Fibroblast of skin of left quadriceps (primary cell): Measurements from ENCODE around the gene APBB2.
"Not testable (repeated sequence)": the region's sequence is repeated elsewhere in the genome, so short reads cannot be mapped to it uniquely, and the experiment has no call there.

Experiments used
- DNase-seq, 2 experiments: peaks; one replicate each; pipeline ENCODE4 v3.0.0-alpha.2; 2013; ENCODE audit warnings: low read depth in 2 of 2

Gene APBB2

GRCh38 chr4:41061482-41062185 lies 152.7 kb downstream of the APBB2 start:
- DNase-seq: peak in 1 of 2 experiments; percentile 14

- no peak for DNase-seq
These were observed 153.7 kb downstream of the APBB2 start for GRCh38 chr4:41060352-41061334.

- DNase-seq: not testable (repeated sequence)
These were observed 154.9 kb downstream of the APBB2 start for GRCh38 chr4:41059411-41059810.

- no peak for DNase-seq
These were observed 155.9 kb downstream of the APBB2 start for GRCh38 chr4:41058426-41058825.

- peak in 1 of 2 experiments; percentile 22 for DNase-seq
These were observed 156.9 kb downstream of the APBB2 start for GRCh38 chr4:41057467-41057866.

GRCh38 chr4:41052287-41052686 lies 162.1 kb downstream of the APBB2 start:
- no peak for DNase-seq

- DNase-seq: no peak
These were observed 163.2 kb downstream of the APBB2 start for GRCh38 chr4:41050880-41051775.

- no peak for DNase-seq
These were observed 164.2 kb downstream of the APBB2 start for GRCh38 chr4:41050116-41050515.

- DNase-seq: not testable (repeated sequence)
These were observed 165.2 kb downstream of the APBB2 start for GRCh38 chr4:41049176-41049575.

- DNase-seq: no peak
These were observed 169.6 kb downstream of the APBB2 start for GRCh38 chr4:41044791-41045190.

GRCh38 chr4:41044165-41044564 lies 170.2 kb downstream of the APBB2 start:
- DNase-seq: no peak

- DNase-seq: no peak
These were observed 170.9 kb downstream of the APBB2 start for GRCh38 chr4:41043465-41043864.

GRCh38 chr4:41041551-41041950 lies 172.8 kb downstream of the APBB2 start:
- no peak for DNase-seq

- peak in 1 of 2 experiments; percentile 41 for DNase-seq
These were observed 175.0 kb downstream of the APBB2 start for GRCh38 chr4:41039317-41039716.

- no peak for DNase-seq
These were observed 176.0 kb downstream of the APBB2 start for GRCh38 chr4:41038304-41038703.

- DNase-seq: no peak
These were observed 185.2 kb downstream of the APBB2 start for GRCh38 chr4:41029098-41029497.

GRCh38 chr4:41028392-41029076 lies 185.8 kb downstream of the APBB2 start:
- peak in 1 of 2 experiments; percentile 20 for DNase-seq

GRCh38 chr4:41026971-41027370 lies 187.4 kb downstream of the APBB2 start:
- DNase-seq: no peak

- DNase-seq: no peak
These were observed 188.5 kb downstream of the APBB2 start for GRCh38 chr4:41025824-41026223.

GRCh38 chr4:41024556-41025491 lies 189.5 kb downstream of the APBB2 start:
- no peak for DNase-seq
